ENCODE results near the gene GPR68.

- TF ChIP-seq POLR2A (IDR thresholded peaks at IDR 0.05; ENCODE audit: low read depth, low read length) (no peak), CTCF (conservative IDR thresholded peaks at IDR 0.05; ENCODE audit: low read depth, low read length) (no peak), MXI1 (IDR thresholded peaks at IDR 0.05; ENCODE audit: borderline replicate concordance, low read depth, low read length) (no peak), RAD21 (IDR thresholded peaks at IDR 0.05; ENCODE audit: low read length) (no peak), SMC3 (IDR thresholded peaks at IDR 0.05; ENCODE audit: low read depth, low read length) (no peak), MAFK (IDR thresholded peaks at IDR 0.05; ENCODE audit: low read depth, low read length) (no peak), CEBPB (IDR thresholded peaks at IDR 0.05; ENCODE audit: low read depth, low read length) (no peak), RFX5 (IDR thresholded peaks at IDR 0.05; ENCODE audit: low read depth, low read length) (no peak), CHD1 (IDR thresholded peaks at IDR 0.05; ENCODE audit: low read depth, low read length) (no peak), RCOR1 (IDR thresholded peaks at IDR 0.05; ENCODE audit: insufficient replicate concordance, low read length) (no peak), USF2 (IDR thresholded peaks at IDR 0.05; ENCODE audit: low read depth, low read length) (no peak)
These were observed 11.9 kb downstream of the GPR68 start for GRCh38 chr14:91232603-91233002.

Measured in IMR-90 (cell line).